ENCODE data around the gene SDF4. TPM values are rescaled to one million over a fixed set of nuclear protein-coding genes. Genes with fewer than 3 reads are reported as not detected.

SDF4 gene
- total RNA-seq, 1 donor from 2014 or later = 28.2 TPM

GRCh38 chr1:1230656-1231399 is 973 bp downstream of the SDF4 start:
- H3K4me1 ChIP-seq (ENCODE audit: control insufficient read depth in 3 of 3, insufficient read depth in 3 of 3, low read length in 3 of 3) = peaks cover 33 to 45% (median 33%) of the 10 kb centered on the region in 3 donors
- peak overlapping the region; percentile 90 to 98 (median 98) for H3K4me3 ChIP-seq (ENCODE audit: low read length in 3 of 3)
- H3K36me3 ChIP-seq (ENCODE audit: control insufficient read depth in 3 of 3, insufficient read depth in 3 of 3, low read length in 3 of 3) = peaks cover 19 to 33% (median 21%) of the 10 kb centered on the region in 3 donors
- H3K27me3 ChIP-seq (ENCODE audit: control insufficient read depth in 3 of 3, insufficient read depth in 3 of 3, low read length in 3 of 3) = no peaks in the 10 kb centered on the region
- no peaks in the 10 kb centered on the region for H3K9me3 ChIP-seq (ENCODE audit: control insufficient read depth in 3 of 3, low read length in 3 of 3)
- H3K27ac ChIP-seq (ENCODE audit: low read depth, low read length) = peak overlapping the region; percentile 92
- peak overlapping the region; percentile 94 to 98 (median 97) for H3K9ac ChIP-seq (ENCODE audit: low read depth in 1 of 3, low read length in 3 of 3)

- no peaks in the 10 kb centered on the region for H3K27me3 ChIP-seq (ENCODE audit: control insufficient read depth in 3 of 3, insufficient read depth in 3 of 3, low read length in 3 of 3)
- peak overlapping the region; percentile 23 to 57 (median 50) for H3K9ac ChIP-seq (ENCODE audit: low read depth in 1 of 3, low read length in 3 of 3)
- peak overlapping the region in 2 of 3 donors; percentile 45 to 90 for H3K4me3 ChIP-seq (ENCODE audit: low read length in 3 of 3)
- H3K36me3 ChIP-seq (ENCODE audit: control insufficient read depth in 3 of 3, insufficient read depth in 3 of 3, low read length in 3 of 3) = peaks cover 23 to 37% (median 23%) of the 10 kb centered on the region in 3 donors
- no peak overlapping the region for H3K27ac ChIP-seq (ENCODE audit: low read depth, low read length)
- no peaks in the 10 kb centered on the region for H3K9me3 ChIP-seq (ENCODE audit: control insufficient read depth in 3 of 3, low read length in 3 of 3)
- peaks cover 33 to 53% (median 37%) of the 10 kb centered on the region in 3 donors for H3K4me1 ChIP-seq (ENCODE audit: control insufficient read depth in 3 of 3, insufficient read depth in 3 of 3, low read length in 3 of 3)
Observed at GRCh38 chr1:1229770-1230169, 2.0 kb downstream of the SDF4 start.

- H3K9me3 ChIP-seq (ENCODE audit: control insufficient read depth in 3 of 3, low read length in 3 of 3) = no peaks in the 10 kb centered on the region
- no peaks in the 10 kb centered on the region for H3K27me3 ChIP-seq (ENCODE audit: control insufficient read depth in 3 of 3, insufficient read depth in 3 of 3, low read length in 3 of 3)
- no peak overlapping the region for H3K9ac ChIP-seq (ENCODE audit: low read depth in 1 of 3, low read length in 3 of 3)
- H3K4me1 ChIP-seq (ENCODE audit: control insufficient read depth in 3 of 3, insufficient read depth in 3 of 3, low read length in 3 of 3) = peaks cover 33 to 53% (median 37%) of the 10 kb centered on the region in 3 donors
- peaks cover 18 to 37% (median 23%) of the 10 kb centered on the region in 3 donors for H3K36me3 ChIP-seq (ENCODE audit: control insufficient read depth in 3 of 3, insufficient read depth in 3 of 3, low read length in 3 of 3)
- H3K27ac ChIP-seq (ENCODE audit: low read depth, low read length) = no peak overlapping the region
- no peak overlapping the region for H3K4me3 ChIP-seq (ENCODE audit: low read length in 3 of 3)
Observed at GRCh38 chr1:1228596-1229321, 3.0 kb downstream of the SDF4 start.

GRCh38 chr1:1228187-1228586 is 3.6 kb downstream of the SDF4 start:
- Histone ChIP-seq H3K27ac (ENCODE audit: low read depth, low read length) (no peak overlapping the region), H3K4me1 (ENCODE audit: control insufficient read depth in 3 of 3, insufficient read depth in 3 of 3, low read length in 3 of 3) (peaks cover 29 to 50% (median 37%) of the 10 kb centered on the region in 3 donors), H3K36me3 (ENCODE audit: control insufficient read depth in 3 of 3, insufficient read depth in 3 of 3, low read length in 3 of 3) (peaks cover 21 to 40% (median 26%) of the 10 kb centered on the region in 3 donors), H3K9ac (ENCODE audit: low read depth in 1 of 3, low read length in 3 of 3) (no peak overlapping the region), H3K9me3 (ENCODE audit: control insufficient read depth in 3 of 3, low read length in 3 of 3) (no peaks in the 10 kb centered on the region), H3K4me3 (ENCODE audit: low read length in 3 of 3) (no peak overlapping the region), H3K27me3 (ENCODE audit: control insufficient read depth in 3 of 3, insufficient read depth in 3 of 3, low read length in 3 of 3) (no peaks in the 10 kb centered on the region)

GRCh38 chr1:1227386-1227785 is 4.4 kb downstream of the SDF4 start:
- Histone ChIP-seq H3K9ac (ENCODE audit: low read depth in 1 of 3, low read length in 3 of 3) (no peak overlapping the region), H3K36me3 (ENCODE audit: control insufficient read depth in 3 of 3, insufficient read depth in 3 of 3, low read length in 3 of 3) (peaks cover 29 to 48% (median 34%) of the 10 kb centered on the region in 3 donors), H3K4me1 (ENCODE audit: control insufficient read depth in 3 of 3, insufficient read depth in 3 of 3, low read length in 3 of 3) (peaks cover 23 to 42% (median 32%) of the 10 kb centered on the region in 3 donors), H3K27ac (ENCODE audit: low read depth, low read length) (no peak overlapping the region), H3K9me3 (ENCODE audit: control insufficient read depth in 3 of 3, low read length in 3 of 3) (no peaks in the 10 kb centered on the region), H3K4me3 (ENCODE audit: low read length in 3 of 3) (no peak overlapping the region), H3K27me3 (ENCODE audit: control insufficient read depth in 3 of 3, insufficient read depth in 3 of 3, low read length in 3 of 3) (no peaks in the 10 kb centered on the region)

- no peak overlapping the region for H3K9ac ChIP-seq (ENCODE audit: low read depth in 1 of 3, low read length in 3 of 3)
- peaks cover 23 to 42% (median 32%) of the 10 kb centered on the region in 3 donors for H3K4me1 ChIP-seq (ENCODE audit: control insufficient read depth in 3 of 3, insufficient read depth in 3 of 3, low read length in 3 of 3)
- H3K27ac ChIP-seq (ENCODE audit: low read depth, low read length) = no peak overlapping the region
- peaks cover 32 to 54% (median 39%) of the 10 kb centered on the region in 3 donors for H3K36me3 ChIP-seq (ENCODE audit: control insufficient read depth in 3 of 3, insufficient read depth in 3 of 3, low read length in 3 of 3)
- no peaks in the 10 kb centered on the region for H3K9me3 ChIP-seq (ENCODE audit: control insufficient read depth in 3 of 3, low read length in 3 of 3)
- H3K4me3 ChIP-seq (ENCODE audit: low read length in 3 of 3) = no peak overlapping the region
- no peaks in the 10 kb centered on the region for H3K27me3 ChIP-seq (ENCODE audit: control insufficient read depth in 3 of 3, insufficient read depth in 3 of 3, low read length in 3 of 3)
Observed at GRCh38 chr1:1226566-1227362, 5.0 kb downstream of the SDF4 start.

GRCh38 chr1:1225913-1226312 is 5.9 kb downstream of the SDF4 start:
- H3K4me3 ChIP-seq (ENCODE audit: low read length in 3 of 3) = no peak overlapping the region
- no peak overlapping the region for H3K27ac ChIP-seq (ENCODE audit: low read depth, low read length)
- peak overlapping the region in 1 of 3 donors; percentile 8 for H3K9ac ChIP-seq (ENCODE audit: low read depth in 1 of 3, low read length in 3 of 3)
- peaks cover 20 to 36% (median 29%) of the 10 kb centered on the region in 3 donors for H3K4me1 ChIP-seq (ENCODE audit: control insufficient read depth in 3 of 3, insufficient read depth in 3 of 3, low read length in 3 of 3)
- H3K9me3 ChIP-seq (ENCODE audit: control insufficient read depth in 3 of 3, low read length in 3 of 3) = no peaks in the 10 kb centered on the region
- H3K36me3 ChIP-seq (ENCODE audit: control insufficient read depth in 3 of 3, insufficient read depth in 3 of 3, low read length in 3 of 3) = peaks cover 40 to 61% (median 46%) of the 10 kb centered on the region in 3 donors
- no peaks in the 10 kb centered on the region for H3K27me3 ChIP-seq (ENCODE audit: control insufficient read depth in 3 of 3, insufficient read depth in 3 of 3, low read length in 3 of 3)

- Histone ChIP-seq H3K36me3 (ENCODE audit: control insufficient read depth in 3 of 3, insufficient read depth in 3 of 3, low read length in 3 of 3) (peaks cover 45 to 62% (median 52%) of the 10 kb centered on the region in 3 donors), H3K9me3 (ENCODE audit: control insufficient read depth in 3 of 3, low read length in 3 of 3) (no peaks in the 10 kb centered on the region), H3K27me3 (ENCODE audit: control insufficient read depth in 3 of 3, insufficient read depth in 3 of 3, low read length in 3 of 3) (no peaks in the 10 kb centered on the region), H3K4me3 (ENCODE audit: low read length in 3 of 3) (no peak overlapping the region), H3K9ac (ENCODE audit: low read depth in 1 of 3, low read length in 3 of 3) (no peak overlapping the region), H3K27ac (ENCODE audit: low read depth, low read length) (no peak overlapping the region), H3K4me1 (ENCODE audit: control insufficient read depth in 3 of 3, insufficient read depth in 3 of 3, low read length in 3 of 3) (peaks cover 14 to 30% (median 23%) of the 10 kb centered on the region in 3 donors)
Observed at GRCh38 chr1:1225238-1225845, 6.5 kb downstream of the SDF4 start.

- Histone ChIP-seq H3K9ac (ENCODE audit: low read depth in 1 of 3, low read length in 3 of 3) (no peak overlapping the region), H3K4me1 (ENCODE audit: control insufficient read depth in 3 of 3, insufficient read depth in 3 of 3, low read length in 3 of 3) (peaks cover 0 to 16% (median 9%) of the 10 kb centered on the region in 3 donors), H3K27me3 (ENCODE audit: control insufficient read depth in 3 of 3, insufficient read depth in 3 of 3, low read length in 3 of 3) (no peaks in the 10 kb centered on the region), H3K27ac (ENCODE audit: low read depth, low read length) (no peak overlapping the region), H3K36me3 (ENCODE audit: control insufficient read depth in 3 of 3, insufficient read depth in 3 of 3, low read length in 3 of 3) (peaks cover 52 to 66% (median 57%) of the 10 kb centered on the region in 3 donors), H3K4me3 (ENCODE audit: low read length in 3 of 3) (no peak overlapping the region), H3K9me3 (ENCODE audit: control insufficient read depth in 3 of 3, low read length in 3 of 3) (no peaks in the 10 kb centered on the region)
Observed at GRCh38 chr1:1223891-1224290, 7.9 kb downstream of the SDF4 start.
